ENCODE results near the gene SCOC.

SCOC gene

GRCh38 chr4:140427919-140428471 is 54.5 kb downstream of the SCOC start:
- peak overlapping the region; percentile 64 for H3K4me3 ChIP-seq (ENCODE audit: control insufficient read depth, low read depth, low read length)
- no peak for TF ChIP-seq CTCF (conservative IDR thresholded peaks at IDR 0.05; ENCODE audit: control insufficient read depth, insufficient read depth, low read depth, low read length)
- DNase-seq (ENCODE audit: low read depth): no peak
